Lung (tissue), 12 donors: ENCODE data around the gene TPRG1. TPM values are rescaled to one million over a fixed set of nuclear protein-coding genes. Genes with fewer than 3 reads are reported as not detected.

Experiments used
- ATAC-seq: fragments of 200-7000 bp; cut with Tn5 transposase; one replicate; pipeline ENCODE4 v1.9.1; 2020; ENCODE audit warnings: moderate number of reproducible peaks; ENCODE audit not compliant: insufficient read depth, low FRiP score
- DNase-seq, 3 donors: peaks; one replicate each; pipeline ENCODE4 v3.0.0-alpha.2; 2013 to 2017
- H3K27ac ChIP-seq, 2 donors: one replicate each; pipeline ENCODE4 v1.5.1; 2013; ENCODE audit warnings: mild to moderate bottlenecking in 2 of 2, moderate library complexity in 2 of 2, control low read depth in 1 of 2, inconsistent platforms in 1 of 2, low read depth in 1 of 2, low read length in 1 of 2
- H3K27me3 ChIP-seq, 3 donors: one replicate each; pipeline ENCODE4 v1.5.1; 2013; ENCODE audit warnings: low read length in 2 of 3; ENCODE audit not compliant: control insufficient read depth in 3 of 3, insufficient read depth in 3 of 3
- H3K36me3 ChIP-seq, 4 donors: one replicate each; pipeline ENCODE4 v1.5.1; 2013; ENCODE audit warnings: low read length in 4 of 4, mild to moderate bottlenecking in 1 of 4, moderate library complexity in 1 of 4; ENCODE audit not compliant: control insufficient read depth in 4 of 4, insufficient read depth in 4 of 4
- H3K4me1 ChIP-seq, 5 donors: one replicate each; pipeline ENCODE4 v1.5.1; 2013; ENCODE audit warnings: low read length in 5 of 5, mild to moderate bottlenecking in 2 of 5, moderate library complexity in 1 of 5; ENCODE audit not compliant: control insufficient read depth in 5 of 5, insufficient read depth in 5 of 5
- H3K4me3 ChIP-seq: one replicate; pipeline ENCODE4 v1.5.1; 2013; ENCODE audit warnings: mild to moderate bottlenecking, control low read depth, moderate library complexity
- H3K9ac ChIP-seq, 2 donors: one replicate each; pipeline ENCODE4 v1.5.1; 2013; ENCODE audit warnings: low read length in 2 of 2, control low read depth in 1 of 2; ENCODE audit not compliant: insufficient read depth in 1 of 2
- H3K9me3 ChIP-seq, 4 donors: one replicate each; pipeline ENCODE4 v1.5.1; 2013; ENCODE audit warnings: low read length in 3 of 4, mild to moderate bottlenecking in 1 of 4, moderate library complexity in 1 of 4; ENCODE audit not compliant: control insufficient read depth in 4 of 4, insufficient read depth in 3 of 4
- WGBS, 2 donors: extraction: QIAGEN DNeasy Blood & Tissue Kit; methylation state at CpG; one replicate each; pipeline ENCODE4 v1.1.7; 2013; 5-methylcytosine and 5-hydroxymethylcytosine counted together
- polyA plus RNA-seq, 2 donors: library from polyadenylated mRNA; stranded (reverse); fragments of 200-250 nt; gene quantifications; one replicate each; pipeline ENCODE4 v1.2.1, GENCODE V29; 2013
- total RNA-seq, 2 donors: library from RNA; depleted of rRNA in 1 of 2; stranded (reverse); fragments of >200 nt in 1 of 2; gene quantifications; one replicate each; pipeline ENCODE4 v1.2.1, GENCODE V29; 2014 to 2021
- TF ChIP-seq, protein P1 (sequence below): IDR thresholded peaks from 2 replicates; pipeline ENCODE4 v1.5.1; 2012; ENCODE audit warnings: mild to moderate bottlenecking; ENCODE audit errors: control extremely low read depth, extremely low read depth
- donor health status: control.
- donor health status: control.
- donor health status: Bipolar disorder and iron deficiency.
- donor health status: healthy.
- donor health status: DM: yes; HTN: yes; CAD: no.

The TPRG1 gene
- total and polyA plus RNA-seq, 4 donors, result 3.7 to 13.8 (median 9.4) TPM

DNA sequence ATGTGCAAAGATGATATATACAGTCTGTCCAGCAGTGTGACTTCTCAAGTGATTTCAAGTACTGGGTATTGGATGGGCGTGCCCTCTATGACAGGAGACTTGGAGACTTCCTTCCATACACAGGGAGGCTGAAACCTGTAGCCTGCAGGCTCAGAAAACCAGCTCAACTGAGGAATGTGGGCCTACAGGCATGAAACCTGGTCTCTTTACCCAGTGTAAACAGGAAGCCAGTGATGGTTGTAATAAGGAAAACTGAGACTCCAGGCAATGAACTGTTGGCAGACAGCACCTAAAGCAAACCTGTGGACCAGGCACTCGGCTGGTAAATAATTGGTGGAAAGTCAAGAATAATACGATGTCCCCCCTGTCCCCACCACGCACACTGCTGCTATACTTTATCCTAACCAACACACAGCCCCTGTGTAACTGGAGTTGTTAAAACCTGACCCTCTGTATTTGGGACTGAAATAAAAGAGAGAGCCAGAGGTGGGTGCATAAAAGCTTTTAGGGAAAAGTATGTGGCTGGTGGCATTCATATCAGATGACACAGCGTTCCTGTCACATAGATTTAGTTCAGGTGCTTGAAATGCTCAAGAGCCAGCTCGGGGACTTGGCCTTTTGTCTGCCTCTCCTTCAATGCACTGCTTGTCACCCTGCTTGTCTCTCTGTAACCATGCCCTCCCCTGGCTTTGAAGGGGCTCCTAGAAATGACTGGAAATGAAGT is 144.7 kb downstream of the TPRG1 start:
- Histone ChIP-seq H3K36me3 (no peaks in the 10 kb centered on the region), H3K4me1 (peaks cover 0 to 20% (median 0%) of the 10 kb centered on the region in 5 donors), H3K9me3 (no peaks in the 10 kb centered on the region), H3K9ac (no peak overlapping the region), H3K27me3 (no peaks in the 10 kb centered on the region), H3K4me3 (no peak overlapping the region), H3K27ac (peak overlapping the region in 1 of 2 donors; percentile 43)
- 57 to 72% methylated on average over 6 of the region's 6 CpGs for WGBS, 2 donors
- TF ChIP-seq, protein P1, sequence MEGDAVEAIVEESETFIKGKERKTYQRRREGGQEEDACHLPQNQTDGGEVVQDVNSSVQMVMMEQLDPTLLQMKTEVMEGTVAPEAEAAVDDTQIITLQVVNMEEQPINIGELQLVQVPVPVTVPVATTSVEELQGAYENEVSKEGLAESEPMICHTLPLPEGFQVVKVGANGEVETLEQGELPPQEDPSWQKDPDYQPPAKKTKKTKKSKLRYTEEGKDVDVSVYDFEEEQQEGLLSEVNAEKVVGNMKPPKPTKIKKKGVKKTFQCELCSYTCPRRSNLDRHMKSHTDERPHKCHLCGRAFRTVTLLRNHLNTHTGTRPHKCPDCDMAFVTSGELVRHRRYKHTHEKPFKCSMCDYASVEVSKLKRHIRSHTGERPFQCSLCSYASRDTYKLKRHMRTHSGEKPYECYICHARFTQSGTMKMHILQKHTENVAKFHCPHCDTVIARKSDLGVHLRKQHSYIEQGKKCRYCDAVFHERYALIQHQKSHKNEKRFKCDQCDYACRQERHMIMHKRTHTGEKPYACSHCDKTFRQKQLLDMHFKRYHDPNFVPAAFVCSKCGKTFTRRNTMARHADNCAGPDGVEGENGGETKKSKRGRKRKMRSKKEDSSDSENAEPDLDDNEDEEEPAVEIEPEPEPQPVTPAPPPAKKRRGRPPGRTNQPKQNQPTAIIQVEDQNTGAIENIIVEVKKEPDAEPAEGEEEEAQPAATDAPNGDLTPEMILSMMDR, result no peak
- ATAC-seq (peak; percentile 75), DNase-seq (peak; percentile 57 to 80 (median 64))

DNA sequence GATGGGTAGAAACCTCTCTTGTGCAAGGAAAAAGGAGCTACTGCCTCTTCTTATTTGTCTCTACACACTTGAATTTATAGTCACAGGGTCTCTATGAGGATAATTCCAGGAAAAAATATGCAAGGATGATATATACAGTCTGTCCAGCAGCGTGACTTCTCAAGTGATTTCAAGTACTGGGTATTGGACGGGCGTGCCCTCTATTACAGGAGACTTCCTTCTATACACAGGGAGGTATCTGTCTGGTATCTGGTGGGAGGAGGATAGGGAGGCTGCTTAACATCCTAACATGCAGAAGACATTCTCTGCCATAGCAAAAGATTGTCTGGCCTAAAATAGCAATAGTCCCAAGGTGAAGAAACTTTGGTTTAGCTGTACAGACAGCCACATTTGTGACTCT is 146.1 kb downstream of the TPRG1 start:
- ATAC-seq (no peak), DNase-seq (no peak)
- TF ChIP-seq, protein P1, result no peak
- no peak overlapping the region for H3K9ac ChIP-seq
- H3K36me3 ChIP-seq, result no peaks in the 10 kb centered on the region
- H3K9me3 ChIP-seq, result no peaks in the 10 kb centered on the region
- WGBS, 2 donors, result 68 to 76% methylated on average over 3 of the region's 3 CpGs
- H3K27me3 ChIP-seq, result no peaks in the 10 kb centered on the region
- H3K27ac ChIP-seq, result no peak overlapping the region
- H3K4me3 ChIP-seq, result no peak overlapping the region
- peaks cover 0 to 20% (median 2%) of the 10 kb centered on the region in 5 donors for H3K4me1 ChIP-seq

DNA sequence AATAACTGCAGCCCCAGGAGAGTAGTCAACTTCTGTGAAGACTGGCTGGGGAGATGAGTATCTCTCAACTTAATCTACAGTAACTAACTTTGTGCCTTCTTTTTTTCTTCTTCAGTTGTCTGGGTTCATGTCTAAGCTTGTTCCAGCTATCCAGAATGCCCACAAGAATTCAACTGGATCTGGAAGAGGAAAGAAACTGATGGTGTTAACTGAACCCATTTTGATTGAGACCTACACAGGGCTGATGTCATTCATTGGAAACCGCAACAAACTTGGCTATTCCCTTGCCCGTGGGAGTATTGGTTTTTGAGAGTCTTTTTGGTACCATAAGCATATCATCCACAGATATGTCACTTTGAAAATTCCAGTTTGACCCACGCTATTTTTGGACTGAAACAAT is 148.7 kb downstream of the TPRG1 start:
- peaks cover 0 to 21% (median 2%) of the 10 kb centered on the region in 5 donors for H3K4me1 ChIP-seq
- no peaks in the 10 kb centered on the region for H3K36me3 ChIP-seq
- DNase-seq (no peak), ATAC-seq (no peak)
- H3K27ac ChIP-seq, result no peak overlapping the region
- H3K4me3 ChIP-seq, result no peak overlapping the region
- TF ChIP-seq, protein P1, result no peak
- H3K27me3 ChIP-seq, result no peaks in the 10 kb centered on the region
- H3K9ac ChIP-seq, result no peak overlapping the region
- WGBS, 2 donors, result 91% methylated on average over 3 of the region's 3 CpGs
- H3K9me3 ChIP-seq, result no peaks in the 10 kb centered on the region
